ENCODE measurements around the gene WNT7B. TPM values are rescaled to one million over a fixed set of nuclear protein-coding genes. Genes with fewer than 3 reads are reported as not detected.

The WNT7B gene
- total and polyA plus RNA-seq, 2 donors (not counting 1 experiment from before 2014, with no cell fraction given), result 0.22 to 0.67 TPM

GRCh38 chr22:45903355-45904135 is 73.4 kb downstream of the WNT7B start:
- intact Hi-C loops (cut with micrococcal nuclease), result no loop called here
- H4K20me1 ChIP-seq (ENCODE audit: control insufficient read depth, insufficient read depth, low read length, poor library complexity, severe bottlenecking), result no peaks in the 10 kb centered on the region
- H3K4me1 ChIP-seq (ENCODE audit: control insufficient read depth in 2 of 2, insufficient read depth in 2 of 2, low read length in 2 of 2), result no peaks in the 10 kb centered on the region
- POLR2A ChIA-PET, result no interaction called here
- no peaks in the 10 kb centered on the region for H3K79me2 ChIP-seq (ENCODE audit: control insufficient read depth, insufficient read depth, low read length)
- peaks cover 0 to 14% (median 0%) of the 10 kb centered on the region in 4 experiments for H3K27me3 ChIP-seq (replicated peaks in 1 of 4; ENCODE audit: control extremely low read depth in 1 of 4, control insufficient read depth in 3 of 4, insufficient read depth in 4 of 4, low read length in 3 of 4)
- DNase-seq (no peak), ATAC-seq (ENCODE audit: low read depth) (no peak)
- no peak for TF ChIP-seq EZH2 (IDR thresholded peaks at IDR 0.05; ENCODE audit: borderline replicate concordance, insufficient read depth, low read depth, low read length, poor library complexity, severe bottlenecking)
- TF ChIP-seq, protein P1, sequence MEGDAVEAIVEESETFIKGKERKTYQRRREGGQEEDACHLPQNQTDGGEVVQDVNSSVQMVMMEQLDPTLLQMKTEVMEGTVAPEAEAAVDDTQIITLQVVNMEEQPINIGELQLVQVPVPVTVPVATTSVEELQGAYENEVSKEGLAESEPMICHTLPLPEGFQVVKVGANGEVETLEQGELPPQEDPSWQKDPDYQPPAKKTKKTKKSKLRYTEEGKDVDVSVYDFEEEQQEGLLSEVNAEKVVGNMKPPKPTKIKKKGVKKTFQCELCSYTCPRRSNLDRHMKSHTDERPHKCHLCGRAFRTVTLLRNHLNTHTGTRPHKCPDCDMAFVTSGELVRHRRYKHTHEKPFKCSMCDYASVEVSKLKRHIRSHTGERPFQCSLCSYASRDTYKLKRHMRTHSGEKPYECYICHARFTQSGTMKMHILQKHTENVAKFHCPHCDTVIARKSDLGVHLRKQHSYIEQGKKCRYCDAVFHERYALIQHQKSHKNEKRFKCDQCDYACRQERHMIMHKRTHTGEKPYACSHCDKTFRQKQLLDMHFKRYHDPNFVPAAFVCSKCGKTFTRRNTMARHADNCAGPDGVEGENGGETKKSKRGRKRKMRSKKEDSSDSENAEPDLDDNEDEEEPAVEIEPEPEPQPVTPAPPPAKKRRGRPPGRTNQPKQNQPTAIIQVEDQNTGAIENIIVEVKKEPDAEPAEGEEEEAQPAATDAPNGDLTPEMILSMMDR (IDR thresholded peaks at IDR 0.05), result no peak
- no peak overlapping the region for H3K4me3 Mint-ChIP-seq
- H3K27ac Mint-ChIP-seq, result no peak overlapping the region
- H3K9ac ChIP-seq (ENCODE audit: low read length), result no peak overlapping the region
- no peaks in the 10 kb centered on the region for H3K9me3 ChIP-seq (ENCODE audit: control extremely low read depth in 1 of 3, control insufficient read depth in 2 of 3, insufficient read depth in 1 of 3, low read length in 2 of 3)
- peaks cover 30% of the 10 kb centered on the region for H3K27me3 Mint-ChIP-seq
- no peak overlapping the region for H2AFZ ChIP-seq (ENCODE audit: insufficient read depth, low read depth, low read length, poor library complexity, severe bottlenecking)
- H3K36me3 ChIP-seq (replicated peaks in 1 of 2; ENCODE audit: control extremely low read depth in 1 of 2, control insufficient read depth in 1 of 2, extremely low read depth in 1 of 2, insufficient read depth in 2 of 2, low read length in 1 of 2), result no peaks in the 10 kb centered on the region
- CTCF ChIA-PET, result no interaction called here
- H3K4me1 Mint-ChIP-seq, result no peaks in the 10 kb centered on the region
- no peaks in the 10 kb centered on the region for H3K9me3 Mint-ChIP-seq (ENCODE audit: insufficient read depth)
- H3K4me2 ChIP-seq (replicated peaks; ENCODE audit: low read depth, low read length, poor library complexity, severe bottlenecking), result no peak overlapping the region
- H3K27ac ChIP-seq (ENCODE audit: low read length in 2 of 2), result no peak overlapping the region
- 21% methylated on average over 23 of the region's 28 CpGs for WGBS (ENCODE audit: insufficient coverage)
- no peak overlapping the region for H3K4me3 ChIP-seq (ENCODE audit: control extremely low read depth in 1 of 5, extremely low read depth in 1 of 5, insufficient read depth in 1 of 5, low read depth in 2 of 5, low read length in 4 of 5)

- H3K4me2 ChIP-seq (replicated peaks; ENCODE audit: low read depth, low read length, poor library complexity, severe bottlenecking), result no peak overlapping the region
- WGBS (ENCODE audit: insufficient coverage), result 82% methylated on average over 6 of the region's 6 CpGs
- TF ChIP-seq, protein P1 (IDR thresholded peaks at IDR 0.05), result no peak
- TF ChIP-seq EZH2 (IDR thresholded peaks at IDR 0.05; ENCODE audit: borderline replicate concordance, insufficient read depth, low read depth, low read length, poor library complexity, severe bottlenecking), result no peak
- no peak overlapping the region for H3K9ac ChIP-seq (ENCODE audit: low read length)
- H2AFZ ChIP-seq (ENCODE audit: insufficient read depth, low read depth, low read length, poor library complexity, severe bottlenecking), result no peak overlapping the region
- no peak overlapping the region for H3K27ac Mint-ChIP-seq
- no peak overlapping the region for H3K4me3 Mint-ChIP-seq
- POLR2A ChIA-PET, result no interaction called here
- CTCF ChIA-PET, result no interaction called here
- peaks cover 28% of the 10 kb centered on the region for H3K27me3 Mint-ChIP-seq
- no peaks in the 10 kb centered on the region for H3K79me2 ChIP-seq (ENCODE audit: control insufficient read depth, insufficient read depth, low read length)
- DNase-seq (no peak), ATAC-seq (ENCODE audit: low read depth) (no peak)
- H4K20me1 ChIP-seq (ENCODE audit: control insufficient read depth, insufficient read depth, low read length, poor library complexity, severe bottlenecking), result no peaks in the 10 kb centered on the region
- H3K27ac ChIP-seq (ENCODE audit: low read length in 2 of 2), result no peak overlapping the region
- no peaks in the 10 kb centered on the region for H3K9me3 Mint-ChIP-seq (ENCODE audit: insufficient read depth)
- no peaks in the 10 kb centered on the region for H3K9me3 ChIP-seq (ENCODE audit: control extremely low read depth in 1 of 3, control insufficient read depth in 2 of 3, insufficient read depth in 1 of 3, low read length in 2 of 3)
- no peaks in the 10 kb centered on the region for H3K4me1 ChIP-seq (ENCODE audit: control insufficient read depth in 2 of 2, insufficient read depth in 2 of 2, low read length in 2 of 2)
- H3K4me3 ChIP-seq (ENCODE audit: control extremely low read depth in 1 of 5, extremely low read depth in 1 of 5, insufficient read depth in 1 of 5, low read depth in 2 of 5, low read length in 4 of 5), result no peak overlapping the region
- H3K4me1 Mint-ChIP-seq, result no peaks in the 10 kb centered on the region
- intact Hi-C loops (cut with micrococcal nuclease), result no loop called here
- H3K36me3 ChIP-seq (replicated peaks in 1 of 2; ENCODE audit: control extremely low read depth in 1 of 2, control insufficient read depth in 1 of 2, extremely low read depth in 1 of 2, insufficient read depth in 2 of 2, low read length in 1 of 2), result no peaks in the 10 kb centered on the region
- H3K27me3 ChIP-seq (replicated peaks in 1 of 4; ENCODE audit: control extremely low read depth in 1 of 4, control insufficient read depth in 3 of 4, insufficient read depth in 4 of 4, low read length in 3 of 4), result peaks cover 0 to 13% (median 0%) of the 10 kb centered on the region in 4 experiments
Measured at GRCh38 chr22:45897736-45898135, 79.2 kb downstream of the WNT7B start.

Measured in B cell (primary cell).